ENCODE data around the gene PRIMPOL.
"Not testable (repeated sequence)": the region's sequence is repeated elsewhere in the genome, so short reads cannot be mapped to it uniquely, and the experiment has no call there.

Gene PRIMPOL

GRCh38 chr4:184641451-184641850 is 8.1 kb upstream of the PRIMPOL start:
- WGBS, 2 experiments (ENCODE audit: insufficient coverage in 2 of 2), result 85 to 100% methylated on average over 2 to 5 of the region's 5 CpGs
- Histone ChIP-seq H3K9me3 (ENCODE audit: control insufficient read depth, low read length) (no peaks in the 10 kb centered on the region), H3K36me3 (ENCODE audit: control insufficient read depth, insufficient read depth, low read length) (peaks cover 53% of the 10 kb centered on the region), H3K27ac (ENCODE audit: low read depth, low read length, severe bottlenecking) (no peak overlapping the region), H3K4me3 (ENCODE audit: extremely low read depth, insufficient read depth, low read length, poor library complexity, severe bottlenecking) (no peak overlapping the region), H3K4me1 (ENCODE audit: control insufficient read depth, insufficient read depth, low read length, poor library complexity, severe bottlenecking) (peaks cover 6% of the 10 kb centered on the region)

- no peak overlapping the region for H3K27ac ChIP-seq (ENCODE audit: low read depth, low read length, severe bottlenecking)
Measured at GRCh38 chr4:184643731-184644130, 5.8 kb upstream of the PRIMPOL start.

GRCh38 chr4:184644553-184645307 is 4.8 kb upstream of the PRIMPOL start:
- Histone ChIP-seq H3K9me3 (ENCODE audit: control insufficient read depth, low read length) (no peaks in the 10 kb centered on the region), H3K36me3 (ENCODE audit: control insufficient read depth, insufficient read depth, low read length) (peaks cover 31% of the 10 kb centered on the region), H3K4me1 (ENCODE audit: control insufficient read depth, insufficient read depth, low read length, poor library complexity, severe bottlenecking) (peaks cover 20% of the 10 kb centered on the region), H3K4me3 (ENCODE audit: extremely low read depth, insufficient read depth, low read length, poor library complexity, severe bottlenecking) (no peak overlapping the region), H3K27ac (ENCODE audit: low read depth, low read length, severe bottlenecking) (peak overlapping the region; percentile 76)
- 59 to 63% methylated on average over 5 of the region's 9 CpGs for WGBS, 2 experiments (ENCODE audit: insufficient coverage in 2 of 2)

More at GRCh38 chr4:184643731-184644130, 5.8 kb upstream of the PRIMPOL start:
- H3K4me1 ChIP-seq (ENCODE audit: control insufficient read depth, insufficient read depth, low read length, poor library complexity, severe bottlenecking), result peaks cover 20% of the 10 kb centered on the region
- 57 to 86% methylated on average over 1 of the region's 1 CpG for WGBS, 2 experiments (ENCODE audit: insufficient coverage in 2 of 2)
- no peak overlapping the region for H3K4me3 ChIP-seq (ENCODE audit: extremely low read depth, insufficient read depth, low read length, poor library complexity, severe bottlenecking)
- H3K9me3 ChIP-seq (ENCODE audit: control insufficient read depth, low read length), result no peaks in the 10 kb centered on the region
- H3K36me3 ChIP-seq (ENCODE audit: control insufficient read depth, insufficient read depth, low read length), result peaks cover 36% of the 10 kb centered on the region

GRCh38 chr4:184645904-184646610 is 3.5 kb upstream of the PRIMPOL start:
- Histone ChIP-seq H3K4me3 (ENCODE audit: extremely low read depth, insufficient read depth, low read length, poor library complexity, severe bottlenecking) (no peak overlapping the region), H3K36me3 (ENCODE audit: control insufficient read depth, insufficient read depth, low read length) (peaks cover 23% of the 10 kb centered on the region), H3K4me1 (ENCODE audit: control insufficient read depth, insufficient read depth, low read length, poor library complexity, severe bottlenecking) (peaks cover 20% of the 10 kb centered on the region), H3K9me3 (ENCODE audit: control insufficient read depth, low read length) (no peaks in the 10 kb centered on the region), H3K27ac (ENCODE audit: low read depth, low read length, severe bottlenecking) (no peak overlapping the region)
- 72 to 86% methylated on average over 1 to 2 of the region's 6 CpGs for WGBS, 2 experiments (ENCODE audit: insufficient coverage in 2 of 2)

- Histone ChIP-seq H3K27ac (ENCODE audit: low read depth, low read length, severe bottlenecking) (peak overlapping the region; percentile 1), H3K4me3 (ENCODE audit: extremely low read depth, insufficient read depth, low read length, poor library complexity, severe bottlenecking) (peak overlapping the region; percentile 86), H3K36me3 (ENCODE audit: control insufficient read depth, insufficient read depth, low read length) (peaks cover 10% of the 10 kb centered on the region), H3K9me3 (ENCODE audit: control insufficient read depth, low read length) (no peaks in the 10 kb centered on the region), H3K4me1 (ENCODE audit: control insufficient read depth, insufficient read depth, low read length, poor library complexity, severe bottlenecking) (peaks cover 20% of the 10 kb centered on the region)
- WGBS, 2 experiments (ENCODE audit: insufficient coverage in 2 of 2), result 50 to 56% methylated on average over 3 of the region's 7 CpGs
Measured at GRCh38 chr4:184647266-184648053, 2.1 kb upstream of the PRIMPOL start.

- Histone ChIP-seq H3K4me1 (ENCODE audit: control insufficient read depth, insufficient read depth, low read length, poor library complexity, severe bottlenecking) (peaks cover 20% of the 10 kb centered on the region), H3K9me3 (ENCODE audit: control insufficient read depth, low read length) (no peaks in the 10 kb centered on the region), H3K27ac (ENCODE audit: low read depth, low read length, severe bottlenecking) (peak overlapping the region; percentile 46), H3K4me3 (ENCODE audit: extremely low read depth, insufficient read depth, low read length, poor library complexity, severe bottlenecking) (peak overlapping the region; percentile 86), H3K36me3 (ENCODE audit: control insufficient read depth, insufficient read depth, low read length) (peaks cover 8% of the 10 kb centered on the region)
- 5 to 6% methylated on average over 6 of the region's 6 CpGs for WGBS, 2 experiments (ENCODE audit: insufficient coverage in 2 of 2)
Measured at GRCh38 chr4:184648054-184648312, 1.6 kb upstream of the PRIMPOL start.

- WGBS, 2 experiments (ENCODE audit: insufficient coverage in 2 of 2), result 0% methylated on average over 43 to 52 of the region's 52 CpGs
- peak overlapping the region; percentile 90 for H3K27ac ChIP-seq (ENCODE audit: low read depth, low read length, severe bottlenecking)
- peaks cover 8% of the 10 kb centered on the region for H3K36me3 ChIP-seq (ENCODE audit: control insufficient read depth, insufficient read depth, low read length)
- H3K9me3 ChIP-seq (ENCODE audit: control insufficient read depth, low read length), result no peaks in the 10 kb centered on the region
- H3K4me1 ChIP-seq (ENCODE audit: control insufficient read depth, insufficient read depth, low read length, poor library complexity, severe bottlenecking), result peaks cover 20% of the 10 kb centered on the region
- H3K4me3 ChIP-seq (ENCODE audit: extremely low read depth, insufficient read depth, low read length, poor library complexity, severe bottlenecking), result peak overlapping the region; percentile 86
Measured at GRCh38 chr4:184648313-184649025, 1.1 kb upstream of the PRIMPOL start.

GRCh38 chr4:184649971-184650855 is 675 bp downstream of the PRIMPOL start:
- peak overlapping the region; percentile 86 for H3K4me3 ChIP-seq (ENCODE audit: extremely low read depth, insufficient read depth, low read length, poor library complexity, severe bottlenecking)
- 56 to 59% methylated on average over 13 to 17 of the region's 21 CpGs for WGBS, 2 experiments (ENCODE audit: insufficient coverage in 2 of 2)
- no peaks in the 10 kb centered on the region for H3K9me3 ChIP-seq (ENCODE audit: control insufficient read depth, low read length)
- H3K36me3 ChIP-seq (ENCODE audit: control insufficient read depth, insufficient read depth, low read length), result peaks cover 6% of the 10 kb centered on the region
- H3K4me1 ChIP-seq (ENCODE audit: control insufficient read depth, insufficient read depth, low read length, poor library complexity, severe bottlenecking), result peaks cover 15% of the 10 kb centered on the region
- peak overlapping the region; percentile 86 for H3K27ac ChIP-seq (ENCODE audit: low read depth, low read length, severe bottlenecking)

GRCh38 chr4:184651899-184652298 is 2.4 kb downstream of the PRIMPOL start:
- no peaks in the 10 kb centered on the region for H3K36me3 ChIP-seq (ENCODE audit: control insufficient read depth, insufficient read depth, low read length)
- H3K4me1 ChIP-seq (ENCODE audit: control insufficient read depth, insufficient read depth, low read length, poor library complexity, severe bottlenecking), result peaks cover 9% of the 10 kb centered on the region
- no peak overlapping the region for H3K27ac ChIP-seq (ENCODE audit: low read depth, low read length, severe bottlenecking)
- H3K9me3 ChIP-seq (ENCODE audit: control insufficient read depth, low read length), result no peaks in the 10 kb centered on the region
- H3K4me3 ChIP-seq (ENCODE audit: extremely low read depth, insufficient read depth, low read length, poor library complexity, severe bottlenecking), result no peak overlapping the region
- 83% methylated on average over 5 of the region's 8 CpGs for whole genome bisulfite sequencing, 2 experiments (ENCODE audit: insufficient coverage in 2 of 2)

GRCh38 chr4:184652681-184653080 is 3.1 kb downstream of the PRIMPOL start:
- H3K9me3 ChIP-seq (ENCODE audit: control insufficient read depth, low read length), result not testable (repeated sequence)

More at GRCh38 chr4:184652681-184653080, 3.1 kb downstream of the PRIMPOL start:
- H3K36me3 ChIP-seq (ENCODE audit: control insufficient read depth, insufficient read depth, low read length); H3K27ac ChIP-seq (ENCODE audit: low read depth, low read length, severe bottlenecking); H3K4me1 ChIP-seq (ENCODE audit: control insufficient read depth, insufficient read depth, low read length, poor library complexity, severe bottlenecking); H3K4me3 ChIP-seq (ENCODE audit: extremely low read depth, insufficient read depth, low read length, poor library complexity, severe bottlenecking): not testable (repeated sequence)
